GF-D8 (cell line): ENCODE results near the gene RAC2.

Source experiments
- DNase-seq: peaks from one replicate; lab custom pipeline; 2025; lab: John Stamatoyannopoulos, UW

Gene RAC2

GRCh38 chr22:37187891-37188761 is 55.9 kb downstream of the RAC2 start, which contains the start of gene C1QTNF6:
C1QTNF6 (minus strand) TSS chr22:37188247; CDS start chr22:37188213, 34 bp downstream.
- no peak for DNase-seq

- DNase-seq: no peak
These were observed 56.5 kb downstream of the RAC2 start for GRCh38 chr22:37187552-37187890.

- DNase-seq: no peak
These were observed 57.0 kb downstream of the RAC2 start for GRCh38 chr22:37186997-37187522.

- DNase-seq: no peak
These were observed 57.7 kb downstream of the RAC2 start for GRCh38 chr22:37186228-37186996.

GRCh38 chr22:37185646-37186227 is 58.3 kb downstream of the RAC2 start:
- no peak for DNase-seq

GRCh38 chr22:37184816-37185541 is 59.1 kb downstream of the RAC2 start:
- no peak for DNase-seq

GRCh38 chr22:37184380-37184755 is 59.7 kb downstream of the RAC2 start:
- no peak for DNase-seq

- no peak for DNase-seq
These were observed 60.4 kb downstream of the RAC2 start for GRCh38 chr22:37183432-37184379.

- no peak for DNase-seq
These were observed 61.2 kb downstream of the RAC2 start for GRCh38 chr22:37182949-37183245.

- DNase-seq: no peak
These were observed 61.7 kb downstream of the RAC2 start for GRCh38 chr22:37182101-37182948.

GRCh38 chr22:37181681-37182080 is 62.4 kb downstream of the RAC2 start:
- no peak for DNase-seq

GRCh38 chr22:37180531-37181231 is 63.4 kb downstream of the RAC2 start:
- no peak for DNase-seq

GRCh38 chr22:37179622-37180420 is 64.2 kb downstream of the RAC2 start:
- DNase-seq: no peak

- DNase-seq: no peak
These were observed 65.0 kb downstream of the RAC2 start for GRCh38 chr22:37179126-37179470.

GRCh38 chr22:37178350-37179125 is 65.5 kb downstream of the RAC2 start:
- DNase-seq: peak; percentile 48

- no peak for DNase-seq
These were observed 66.3 kb downstream of the RAC2 start for GRCh38 chr22:37177755-37178154.

- no peak for DNase-seq
These were observed 66.8 kb downstream of the RAC2 start for GRCh38 chr22:37177221-37177620.
